HL-60 (cell line): ENCODE data around the gene CAPRIN2.

ENCODE experiments used
- DNase-seq, 2 experiments: peaks; one replicate each; pipeline ENCODE4 v3.0.0-alpha.2; 2010 to 2020; ENCODE audit warnings: low read depth in 1 of 2, low spot score in 1 of 2
- H3K27ac ChIP-seq: fragments of 250-450 bp; sonication (Bioruptor Pico); replicated peaks from 2 replicates; pipeline ENCODE4 v1.5.1; 2020; ENCODE audit warnings: mild to moderate bottlenecking, moderate library complexity
- H3K27me3 ChIP-seq: fragments of 250-450 bp; sonication (Bioruptor Pico); 2 replicates; pipeline ENCODE4 v1.5.1; 2021; ENCODE audit warnings: mild to moderate bottlenecking, moderate library complexity; ENCODE audit not compliant: insufficient read depth, poor library complexity, severe bottlenecking
- H3K4me3 ChIP-seq: replicated peaks from 2 replicates; pipeline ENCODE4 v1.5.1; 2011; ENCODE audit warnings: mild to moderate bottlenecking, control low read depth, low read length; ENCODE audit not compliant: insufficient read depth
- GABPA ChIP-seq: IDR thresholded peaks from 2 replicates; pipeline ENCODE4 v1.6.1; 2012; ENCODE audit warnings: low read depth
- POLR2AphosphoS5 ChIP-seq: IDR thresholded peaks from 2 replicates; pipeline ENCODE4 v1.6.1; 2012; ENCODE audit warnings: low read depth
- SPI1 ChIP-seq: IDR thresholded peaks from 2 replicates; pipeline ENCODE4 v1.6.1; 2012; ENCODE audit warnings: low read depth, mild to moderate bottlenecking, borderline replicate concordance
- TF ChIP-seq, protein P1 (sequence below): IDR thresholded peaks from one replicate; pipeline ENCODE4 v1.5.1; 2011; ENCODE audit warnings: low read length, control low read depth, inconsistent platforms; ENCODE audit not compliant: insufficient read depth
- TF ChIP-seq, protein P2 (sequence below): IDR thresholded peaks from 2 replicates; pipeline ENCODE4 v1.6.1; 2012; ENCODE audit warnings: low read depth; ENCODE audit not compliant: insufficient replicate concordance

CAPRIN2 gene

DNA sequence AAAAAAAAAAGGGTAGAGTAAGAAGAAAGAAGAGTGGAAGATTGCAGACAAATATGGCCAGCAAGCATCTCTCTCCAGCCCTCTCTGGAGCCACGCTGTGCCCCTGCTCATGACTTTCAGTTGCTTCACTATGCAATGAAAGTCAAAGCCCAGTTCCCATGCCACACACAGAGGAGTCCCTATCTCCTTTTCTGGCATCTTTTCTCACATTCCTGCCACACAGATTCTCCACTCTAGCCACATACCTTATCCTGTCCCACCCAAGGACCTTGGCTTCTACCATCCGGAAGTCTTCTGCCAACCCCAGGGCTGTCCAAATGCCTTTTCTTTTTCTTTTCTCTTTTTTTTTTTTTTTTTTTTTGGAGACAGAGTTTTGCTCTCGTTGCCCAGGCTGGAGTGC lies 39.3 kb upstream of the CAPRIN2 start:
- TF ChIP-seq, protein P1, sequence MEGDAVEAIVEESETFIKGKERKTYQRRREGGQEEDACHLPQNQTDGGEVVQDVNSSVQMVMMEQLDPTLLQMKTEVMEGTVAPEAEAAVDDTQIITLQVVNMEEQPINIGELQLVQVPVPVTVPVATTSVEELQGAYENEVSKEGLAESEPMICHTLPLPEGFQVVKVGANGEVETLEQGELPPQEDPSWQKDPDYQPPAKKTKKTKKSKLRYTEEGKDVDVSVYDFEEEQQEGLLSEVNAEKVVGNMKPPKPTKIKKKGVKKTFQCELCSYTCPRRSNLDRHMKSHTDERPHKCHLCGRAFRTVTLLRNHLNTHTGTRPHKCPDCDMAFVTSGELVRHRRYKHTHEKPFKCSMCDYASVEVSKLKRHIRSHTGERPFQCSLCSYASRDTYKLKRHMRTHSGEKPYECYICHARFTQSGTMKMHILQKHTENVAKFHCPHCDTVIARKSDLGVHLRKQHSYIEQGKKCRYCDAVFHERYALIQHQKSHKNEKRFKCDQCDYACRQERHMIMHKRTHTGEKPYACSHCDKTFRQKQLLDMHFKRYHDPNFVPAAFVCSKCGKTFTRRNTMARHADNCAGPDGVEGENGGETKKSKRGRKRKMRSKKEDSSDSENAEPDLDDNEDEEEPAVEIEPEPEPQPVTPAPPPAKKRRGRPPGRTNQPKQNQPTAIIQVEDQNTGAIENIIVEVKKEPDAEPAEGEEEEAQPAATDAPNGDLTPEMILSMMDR, result no peak
- no peak for TF ChIP-seq POLR2AphosphoS5
- TF ChIP-seq GABPA, result no peak
- TF ChIP-seq SPI1, result no peak
- TF ChIP-seq, protein P2, sequence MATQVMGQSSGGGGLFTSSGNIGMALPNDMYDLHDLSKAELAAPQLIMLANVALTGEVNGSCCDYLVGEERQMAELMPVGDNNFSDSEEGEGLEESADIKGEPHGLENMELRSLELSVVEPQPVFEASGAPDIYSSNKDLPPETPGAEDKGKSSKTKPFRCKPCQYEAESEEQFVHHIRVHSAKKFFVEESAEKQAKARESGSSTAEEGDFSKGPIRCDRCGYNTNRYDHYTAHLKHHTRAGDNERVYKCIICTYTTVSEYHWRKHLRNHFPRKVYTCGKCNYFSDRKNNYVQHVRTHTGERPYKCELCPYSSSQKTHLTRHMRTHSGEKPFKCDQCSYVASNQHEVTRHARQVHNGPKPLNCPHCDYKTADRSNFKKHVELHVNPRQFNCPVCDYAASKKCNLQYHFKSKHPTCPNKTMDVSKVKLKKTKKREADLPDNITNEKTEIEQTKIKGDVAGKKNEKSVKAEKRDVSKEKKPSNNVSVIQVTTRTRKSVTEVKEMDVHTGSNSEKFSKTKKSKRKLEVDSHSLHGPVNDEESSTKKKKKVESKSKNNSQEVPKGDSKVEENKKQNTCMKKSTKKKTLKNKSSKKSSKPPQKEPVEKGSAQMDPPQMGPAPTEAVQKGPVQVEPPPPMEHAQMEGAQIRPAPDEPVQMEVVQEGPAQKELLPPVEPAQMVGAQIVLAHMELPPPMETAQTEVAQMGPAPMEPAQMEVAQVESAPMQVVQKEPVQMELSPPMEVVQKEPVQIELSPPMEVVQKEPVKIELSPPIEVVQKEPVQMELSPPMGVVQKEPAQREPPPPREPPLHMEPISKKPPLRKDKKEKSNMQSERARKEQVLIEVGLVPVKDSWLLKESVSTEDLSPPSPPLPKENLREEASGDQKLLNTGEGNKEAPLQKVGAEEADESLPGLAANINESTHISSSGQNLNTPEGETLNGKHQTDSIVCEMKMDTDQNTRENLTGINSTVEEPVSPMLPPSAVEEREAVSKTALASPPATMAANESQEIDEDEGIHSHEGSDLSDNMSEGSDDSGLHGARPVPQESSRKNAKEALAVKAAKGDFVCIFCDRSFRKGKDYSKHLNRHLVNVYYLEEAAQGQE, result no peak
- DNase-seq, result no peak
- no peak overlapping the region for H3K4me3 ChIP-seq
- peaks cover 24% of the 10 kb centered on the region for H3K27me3 ChIP-seq
- H3K27ac ChIP-seq, result no peak overlapping the region

DNA sequence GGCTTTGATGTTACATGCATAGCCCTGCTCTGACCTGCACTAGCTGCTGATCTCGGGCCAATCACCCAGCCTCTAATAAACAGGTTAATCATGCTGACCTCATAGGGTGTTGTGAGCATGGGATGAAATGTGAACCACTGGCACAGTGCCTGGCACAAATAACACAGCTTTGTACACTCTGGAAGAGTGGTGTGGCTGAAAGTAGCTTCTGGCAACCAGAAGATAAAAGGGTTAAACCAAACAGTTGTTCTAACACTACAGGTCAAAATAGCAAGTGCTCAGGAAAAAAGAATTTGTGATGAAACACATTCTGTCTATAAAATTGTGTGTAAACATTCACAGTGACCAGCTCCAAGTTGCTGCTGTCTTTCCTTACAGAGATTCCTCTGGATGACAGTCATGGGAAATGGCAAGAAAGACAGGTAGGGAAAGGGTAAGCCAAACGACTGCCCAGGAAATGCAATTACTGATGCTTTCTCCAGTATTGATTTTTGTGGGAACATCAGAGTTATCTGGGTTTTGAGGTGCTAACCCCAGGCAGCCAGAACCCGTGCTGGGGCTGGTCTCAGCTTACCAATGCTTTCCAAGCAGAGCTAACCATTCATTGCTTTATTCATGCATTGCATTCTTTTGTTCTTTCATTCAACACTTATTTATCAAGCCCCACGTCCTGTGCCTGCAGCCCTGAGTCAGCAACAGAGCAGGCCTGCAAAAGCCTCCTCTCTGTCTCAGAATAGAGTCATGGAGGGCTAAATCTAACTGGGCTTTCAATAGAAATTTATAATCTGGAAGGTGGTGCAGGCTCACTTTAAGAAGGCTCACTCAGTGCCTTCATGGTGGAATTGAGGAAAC lies 38.1 kb upstream of the CAPRIN2 start:
- Histone ChIP-seq H3K27me3 (peaks cover 22% of the 10 kb centered on the region), H3K27ac (no peak overlapping the region), H3K4me3 (no peak overlapping the region)
- no peak for TF ChIP-seq POLR2AphosphoS5
- no peak for TF ChIP-seq GABPA
- TF ChIP-seq, protein P2, result no peak
- TF ChIP-seq SPI1, result no peak
- TF ChIP-seq, protein P1, result no peak
- no peak for DNase-seq

DNA sequence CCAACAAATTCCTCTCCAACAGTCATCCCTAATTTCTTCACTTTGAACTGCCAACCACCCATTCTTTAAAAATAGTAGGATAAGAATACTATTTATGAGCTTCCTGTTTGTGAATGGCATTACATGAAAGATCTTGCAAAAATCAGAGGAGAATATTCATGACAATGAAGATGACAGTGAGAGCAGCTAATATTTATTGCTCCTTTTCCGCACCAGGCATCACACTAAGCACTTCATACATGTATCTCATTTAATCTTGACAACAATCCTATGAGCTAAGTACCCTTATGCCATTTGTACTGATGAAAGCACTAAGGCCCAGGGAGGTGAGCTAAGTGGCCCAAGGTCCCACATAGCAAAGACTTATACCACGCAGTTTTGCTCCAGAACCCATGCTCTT lies 37.3 kb upstream of the CAPRIN2 start:
- DNase-seq, result no peak
- TF ChIP-seq GABPA (no peak), SPI1 (no peak), POLR2AphosphoS5 (no peak)
- TF ChIP-seq, protein P1, result no peak
- TF ChIP-seq, protein P2, result no peak
- H3K27me3 ChIP-seq, result peaks cover 20% of the 10 kb centered on the region
- no peak overlapping the region for H3K4me3 ChIP-seq
- no peak overlapping the region for H3K27ac ChIP-seq
